Panc1 (cell line): ENCODE results near the gene ORC4.

ENCODE experiments used
- POLR2AphosphoS5 ChIP-seq: IDR thresholded peaks from 2 replicates; pipeline ENCODE4 v1.6.1; 2012; ENCODE audit warnings: mild to moderate bottlenecking, low read depth, low read length, moderate library complexity
- TF ChIP-seq, protein P1 (sequence below): fragments of 450-650 bp; IDR thresholded peaks from 2 replicates; pipeline ENCODE4 v1.5.1; 2017; ENCODE audit warnings: mild to moderate bottlenecking

DNA sequence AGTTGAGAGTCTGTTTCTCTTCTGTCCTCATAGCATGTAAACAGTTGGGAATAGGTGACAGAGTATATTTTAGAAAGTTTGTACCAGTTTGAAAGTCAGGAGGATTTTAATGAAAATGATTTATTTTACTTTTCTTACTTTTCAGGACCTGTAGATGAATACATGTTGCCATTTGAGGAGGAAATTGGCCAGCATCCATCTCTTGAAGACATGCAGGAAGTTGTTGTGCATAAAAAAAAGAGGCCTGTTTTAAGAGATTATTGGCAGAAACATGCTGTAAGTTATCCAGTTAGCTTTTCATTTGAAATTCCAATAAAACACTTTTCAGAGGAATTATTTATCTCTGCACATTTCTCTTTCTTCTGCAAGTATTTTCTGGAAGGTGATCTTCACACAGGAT is 94.7 kb downstream of the ORC4 start:
- TF ChIP-seq, protein P1, sequence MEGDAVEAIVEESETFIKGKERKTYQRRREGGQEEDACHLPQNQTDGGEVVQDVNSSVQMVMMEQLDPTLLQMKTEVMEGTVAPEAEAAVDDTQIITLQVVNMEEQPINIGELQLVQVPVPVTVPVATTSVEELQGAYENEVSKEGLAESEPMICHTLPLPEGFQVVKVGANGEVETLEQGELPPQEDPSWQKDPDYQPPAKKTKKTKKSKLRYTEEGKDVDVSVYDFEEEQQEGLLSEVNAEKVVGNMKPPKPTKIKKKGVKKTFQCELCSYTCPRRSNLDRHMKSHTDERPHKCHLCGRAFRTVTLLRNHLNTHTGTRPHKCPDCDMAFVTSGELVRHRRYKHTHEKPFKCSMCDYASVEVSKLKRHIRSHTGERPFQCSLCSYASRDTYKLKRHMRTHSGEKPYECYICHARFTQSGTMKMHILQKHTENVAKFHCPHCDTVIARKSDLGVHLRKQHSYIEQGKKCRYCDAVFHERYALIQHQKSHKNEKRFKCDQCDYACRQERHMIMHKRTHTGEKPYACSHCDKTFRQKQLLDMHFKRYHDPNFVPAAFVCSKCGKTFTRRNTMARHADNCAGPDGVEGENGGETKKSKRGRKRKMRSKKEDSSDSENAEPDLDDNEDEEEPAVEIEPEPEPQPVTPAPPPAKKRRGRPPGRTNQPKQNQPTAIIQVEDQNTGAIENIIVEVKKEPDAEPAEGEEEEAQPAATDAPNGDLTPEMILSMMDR = no peak
- no peak for TF ChIP-seq POLR2AphosphoS5
